Coronary artery (tissue), 2 donors: ENCODE results near the gene MGST2.

Experiments
- DNase-seq: peaks from one replicate; pipeline ENCODE4 v3.0.0-alpha.2; 2017; ENCODE audit warnings: low spot score
- H3K27ac ChIP-seq, 2 donors: fragments of 200-600 bp; sonication (generic); one replicate each; pipeline ENCODE4 v1.5.1; 2016 to 2019
- H3K4me3 ChIP-seq: fragments of 200-600 bp; sonication (generic); 2 replicates; pipeline ENCODE4 v1.5.1; 2016; ENCODE audit warnings: mild to moderate bottlenecking, moderate library complexity
- TF ChIP-seq, protein P1 (sequence below): fragments of 200-600 bp; sonication (generic); IDR thresholded peaks from one replicate; pipeline ENCODE4 v1.5.1; 2019; ENCODE audit warnings: antibody characterized with exemption

Gene MGST2

DNA sequence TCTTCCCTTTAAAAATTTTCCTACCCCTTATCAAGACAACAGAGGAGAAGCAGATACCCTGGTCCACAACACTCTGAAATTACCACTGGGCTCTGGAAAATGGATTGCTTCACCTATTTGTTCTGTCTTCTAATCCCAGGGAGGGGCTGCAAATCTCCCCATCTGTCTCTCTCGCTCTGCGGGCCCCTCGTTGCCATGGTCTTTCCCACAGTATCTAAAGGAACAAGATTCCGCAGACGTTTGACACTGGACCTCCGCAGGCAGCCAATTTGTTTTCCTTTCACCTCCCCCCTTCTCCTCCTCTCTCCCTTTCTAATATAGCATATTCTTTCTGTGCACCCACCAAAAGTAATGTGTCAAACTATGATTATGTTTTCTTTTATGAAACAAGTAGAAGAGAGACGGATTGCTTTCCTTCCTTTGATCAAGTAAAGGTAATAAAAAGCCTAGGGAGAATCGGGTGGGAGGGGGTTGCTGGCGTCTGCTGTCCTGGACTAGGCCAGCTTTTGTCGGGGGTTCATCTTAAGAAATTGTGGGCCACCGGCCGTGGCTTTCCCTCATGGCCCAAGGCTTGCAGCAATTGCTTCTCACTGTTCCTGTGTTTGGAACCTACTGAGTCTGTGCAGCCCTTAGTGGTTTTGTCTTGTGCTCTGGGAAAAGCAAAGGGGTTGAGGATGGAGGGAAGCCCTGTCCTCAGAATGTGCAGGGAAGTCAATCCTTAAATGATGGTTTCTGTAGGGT lies 81.0 kb downstream of the MGST2 start:
- no peak overlapping the region for H3K27ac ChIP-seq
- no peak overlapping the region for H3K4me3 ChIP-seq
- TF ChIP-seq, protein P1, sequence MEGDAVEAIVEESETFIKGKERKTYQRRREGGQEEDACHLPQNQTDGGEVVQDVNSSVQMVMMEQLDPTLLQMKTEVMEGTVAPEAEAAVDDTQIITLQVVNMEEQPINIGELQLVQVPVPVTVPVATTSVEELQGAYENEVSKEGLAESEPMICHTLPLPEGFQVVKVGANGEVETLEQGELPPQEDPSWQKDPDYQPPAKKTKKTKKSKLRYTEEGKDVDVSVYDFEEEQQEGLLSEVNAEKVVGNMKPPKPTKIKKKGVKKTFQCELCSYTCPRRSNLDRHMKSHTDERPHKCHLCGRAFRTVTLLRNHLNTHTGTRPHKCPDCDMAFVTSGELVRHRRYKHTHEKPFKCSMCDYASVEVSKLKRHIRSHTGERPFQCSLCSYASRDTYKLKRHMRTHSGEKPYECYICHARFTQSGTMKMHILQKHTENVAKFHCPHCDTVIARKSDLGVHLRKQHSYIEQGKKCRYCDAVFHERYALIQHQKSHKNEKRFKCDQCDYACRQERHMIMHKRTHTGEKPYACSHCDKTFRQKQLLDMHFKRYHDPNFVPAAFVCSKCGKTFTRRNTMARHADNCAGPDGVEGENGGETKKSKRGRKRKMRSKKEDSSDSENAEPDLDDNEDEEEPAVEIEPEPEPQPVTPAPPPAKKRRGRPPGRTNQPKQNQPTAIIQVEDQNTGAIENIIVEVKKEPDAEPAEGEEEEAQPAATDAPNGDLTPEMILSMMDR = no peak
- no peak for DNase-seq

DNA sequence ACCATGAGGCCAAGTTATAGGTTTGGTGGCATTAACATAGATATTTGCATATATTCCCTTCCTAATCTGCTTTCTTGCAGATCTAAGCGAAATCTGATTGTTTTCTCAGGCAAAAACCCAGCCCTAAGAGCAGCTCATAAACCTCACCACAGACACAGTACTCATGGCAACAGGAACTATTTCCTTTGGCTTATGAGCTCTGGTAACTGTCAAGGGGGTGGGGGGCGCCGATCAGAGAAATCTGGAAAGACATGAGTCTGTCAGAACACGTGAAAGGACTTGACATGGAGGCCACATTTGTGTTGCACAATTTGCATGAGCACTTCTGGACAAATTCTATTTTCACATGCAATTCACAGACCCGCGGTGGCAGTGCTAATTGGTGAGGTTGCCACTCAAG lies 83.7 kb downstream of the MGST2 start:
- no peak overlapping the region for H3K4me3 ChIP-seq
- TF ChIP-seq, protein P1 = no peak
- H3K27ac ChIP-seq = no peak overlapping the region
- no peak for DNase-seq

DNA sequence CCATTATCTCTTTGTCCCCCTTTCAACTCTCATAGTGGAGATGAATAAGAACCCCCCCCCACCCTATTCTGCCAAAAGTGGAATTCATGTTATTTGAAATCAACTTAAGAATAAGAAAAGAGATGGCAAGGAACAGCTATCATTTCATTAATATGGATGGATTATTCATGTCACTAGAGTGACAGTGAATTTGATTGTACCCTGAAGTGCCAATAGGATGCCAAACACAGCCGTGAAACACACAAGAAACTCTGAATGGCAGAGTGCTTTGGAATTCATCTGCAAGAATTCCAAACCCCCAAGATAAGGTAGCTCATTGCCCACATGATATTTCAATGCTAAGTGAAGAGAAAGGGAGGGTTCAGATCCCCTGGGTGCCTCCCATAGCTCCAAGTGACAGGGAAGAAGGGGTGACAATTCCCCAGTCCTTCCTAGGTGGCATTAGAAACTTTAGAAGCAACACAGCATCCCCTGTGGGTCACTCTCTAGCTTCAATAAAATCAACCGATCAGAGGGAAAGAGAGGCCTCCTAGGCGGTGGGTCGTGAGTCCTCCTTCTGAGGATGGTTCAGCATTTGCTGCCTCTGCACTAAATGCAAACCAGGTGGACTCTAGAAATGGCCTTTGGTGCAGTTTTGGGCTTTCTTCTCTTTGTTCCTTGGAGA lies 84.3 kb downstream of the MGST2 start:
- Histone ChIP-seq H3K27ac (no peak overlapping the region), H3K4me3 (no peak overlapping the region)
- no peak for DNase-seq
- TF ChIP-seq, protein P1 = no peak

DNA sequence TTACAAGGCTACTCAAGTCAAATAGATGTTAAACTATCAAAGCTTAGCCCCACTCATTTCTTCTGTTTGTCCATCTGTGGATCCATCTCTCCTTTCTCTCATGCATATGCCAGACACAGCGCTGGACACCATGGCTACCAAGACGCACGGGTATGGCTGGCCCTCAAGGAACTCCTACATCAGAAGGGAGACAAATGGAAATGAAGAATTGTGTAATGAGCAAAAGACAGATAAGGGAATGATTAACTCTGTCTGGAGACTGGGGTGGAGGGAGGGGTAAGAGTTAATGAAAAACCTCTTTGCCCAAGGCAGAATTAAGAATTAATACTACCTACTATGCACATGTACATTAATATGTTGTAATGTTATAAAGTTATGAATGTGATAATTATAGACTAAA lies 88.1 kb downstream of the MGST2 start:
- no peak for DNase-seq
- TF ChIP-seq, protein P1 = no peak
- Histone ChIP-seq H3K27ac (no peak overlapping the region), H3K4me3 (no peak overlapping the region)
